Ovary (tissue), 9 donors: ENCODE data around the gene HEATR9. TPM values are rescaled to one million over a fixed set of nuclear protein-coding genes. Genes with fewer than 3 reads are reported as not detected.

Experiments used
- DNase-seq, 5 donors: peaks; one replicate each; pipeline ENCODE4 v3.0.0-alpha.2; 2019 to 2020
- H3K27ac ChIP-seq, 2 donors: fragments of 200-600 bp; one replicate each; pipeline versions ENCODE4 v1.5.1 to v1.8.0; 2019 to 2022
- H3K27me3 ChIP-seq: fragments of 200-600 bp; one replicate; pipeline ENCODE4 v1.8.0; 2022
- H3K36me3 ChIP-seq: fragments of 200-600 bp; sonication (generic); one replicate; pipeline ENCODE4 v1.5.1; 2019
- H3K4me1 ChIP-seq: one replicate; pipeline ENCODE4 v1.8.1; 2013; ENCODE audit warnings: mild to moderate bottlenecking, moderate library complexity; ENCODE audit not compliant: insufficient read depth
- H3K4me3 ChIP-seq: fragments of 200-600 bp; sonication (generic); one replicate; pipeline ENCODE4 v1.5.1; 2017
- H3K9me3 ChIP-seq, 2 donors: fragments of 200-600 bp in 1 of 2; sonication (generic) in 1 of 2; one replicate each; pipeline versions ENCODE4 v1.5.1 to v1.8.1; 2013 to 2019; ENCODE audit warnings: mild to moderate bottlenecking in 1 of 2, moderate library complexity in 1 of 2
- EP300 ChIP-seq: sonication (generic); formaldehyde crosslinking; IDR thresholded peaks from one replicate; pipeline ENCODE4 v1.6.1; 2017; ENCODE audit warnings: antibody characterized with exemption
- POLR2A ChIP-seq: fragments of 450-650 bp; IDR thresholded peaks from one replicate; pipeline ENCODE4 v1.6.1; 2017; ENCODE audit warnings: antibody characterized with exemption, mild to moderate bottlenecking, moderate library complexity
- WGBS, 3 donors: extraction: QIAGEN DNeasy Blood & Tissue Kit in 1 of 3; methylation state at CpG; one replicate each; pipeline versions ENCODE4 v1.1.5 to v1.1.7; 2013 to 2017; 5-methylcytosine and 5-hydroxymethylcytosine counted together
- intact Hi-C, 4 donors: fragments of 100-400 bp; cut with DNase I; formaldehyde crosslinking; loops; one replicate each; pipeline versions ENCODE4 v1.11.0 to v1.15.1; 2022 to 2023
- polyA plus RNA-seq, 2 donors: library from polyadenylated mRNA; stranded (reverse); fragments of 200-250 nt in 1 of 2; fragments of 350-450 nt in 1 of 2; fragmentation: Illumina TruSeq in 1 of 2; extraction: RNeasy Lipid Tissue Mini Kit (QIAGEN cat#74804) in 1 of 2; gene quantifications; one replicate each; pipeline ENCODE4 v1.2.3, GENCODE V29; 2013 to 2014
- total RNA-seq, 7 donors: library from RNA; depleted of rRNA in 2 of 7; stranded (reverse); fragments of >200 nt in 2 of 7; fragmentation: NEBNext Ultra II Directional in 3 of 7; extraction: Animal tissue kit (Norgen Biotek cat#: 25700) in 3 of 7; gene quantifications; one replicate each; pipeline versions ENCODE4 v1.1.0 to v1.2.4, GENCODE V29; 2016 to 2023
- TF ChIP-seq, protein P1 (sequence below), 3 donors: fragments of 450-650 bp in 2 of 3; fragments of 200-600 bp in 1 of 3; IDR thresholded peaks; one replicate each; pipeline versions ENCODE4 v1.5.1 to v1.8.0; 2016 to 2022; ENCODE audit warnings: antibody characterized with exemption in 3 of 3, mild to moderate bottlenecking in 1 of 3
- donor health status: DM: no; HTN: no; CAD: no; lungs with moderate emphysema.
- donor health status: DM: no; HTN: no; CAD: no.
- donor health status: Bipolar disorder and iron deficiency.
- donor health status: DM: yes; HTN: yes; CAD: no.
- donor health status: DM: no; HTN: no; CAD: no.
- donor health status: DM: yes; HTN: yes; CAD: no.

HEATR9 gene
- total and polyA plus RNA-seq, 9 donors: 0.18 TPM; not detected in 8

DNA sequence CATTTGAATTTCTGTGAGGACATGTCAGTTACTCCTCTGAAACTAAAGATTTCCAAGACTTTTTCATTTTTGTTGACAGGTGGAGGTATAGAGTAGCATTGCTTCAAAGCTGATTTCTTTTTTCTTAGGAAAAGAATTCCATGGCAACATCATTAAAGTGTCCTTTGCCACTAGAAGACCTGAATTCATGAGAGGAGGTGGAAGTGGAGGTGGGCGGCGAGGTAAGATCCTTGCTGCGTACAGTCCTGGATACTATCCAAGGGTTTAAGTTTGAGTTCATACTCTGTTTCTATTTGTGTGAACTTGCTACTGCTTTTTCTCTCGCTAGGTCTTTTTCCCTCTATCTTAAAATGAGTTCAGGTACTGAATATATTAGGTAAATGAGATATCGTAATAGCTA, 26.5 kb downstream of the HEATR9 start:
- no peak overlapping the region for H3K4me3 ChIP-seq
- no peaks in the 10 kb centered on the region for H3K4me1 ChIP-seq
- no peak for DNase-seq
- 97 to 99% (median 98%) methylated on average over 5 of the region's 5 CpGs for WGBS, 3 donors
- intact Hi-C loops: no loop called here
- H3K27me3 ChIP-seq: no peaks in the 10 kb centered on the region
- no peaks in the 10 kb centered on the region for H3K9me3 ChIP-seq
- H3K36me3 ChIP-seq: no peaks in the 10 kb centered on the region
- no peak overlapping the region for H3K27ac ChIP-seq
- TF ChIP-seq, protein P1, sequence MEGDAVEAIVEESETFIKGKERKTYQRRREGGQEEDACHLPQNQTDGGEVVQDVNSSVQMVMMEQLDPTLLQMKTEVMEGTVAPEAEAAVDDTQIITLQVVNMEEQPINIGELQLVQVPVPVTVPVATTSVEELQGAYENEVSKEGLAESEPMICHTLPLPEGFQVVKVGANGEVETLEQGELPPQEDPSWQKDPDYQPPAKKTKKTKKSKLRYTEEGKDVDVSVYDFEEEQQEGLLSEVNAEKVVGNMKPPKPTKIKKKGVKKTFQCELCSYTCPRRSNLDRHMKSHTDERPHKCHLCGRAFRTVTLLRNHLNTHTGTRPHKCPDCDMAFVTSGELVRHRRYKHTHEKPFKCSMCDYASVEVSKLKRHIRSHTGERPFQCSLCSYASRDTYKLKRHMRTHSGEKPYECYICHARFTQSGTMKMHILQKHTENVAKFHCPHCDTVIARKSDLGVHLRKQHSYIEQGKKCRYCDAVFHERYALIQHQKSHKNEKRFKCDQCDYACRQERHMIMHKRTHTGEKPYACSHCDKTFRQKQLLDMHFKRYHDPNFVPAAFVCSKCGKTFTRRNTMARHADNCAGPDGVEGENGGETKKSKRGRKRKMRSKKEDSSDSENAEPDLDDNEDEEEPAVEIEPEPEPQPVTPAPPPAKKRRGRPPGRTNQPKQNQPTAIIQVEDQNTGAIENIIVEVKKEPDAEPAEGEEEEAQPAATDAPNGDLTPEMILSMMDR (IDR thresholded peaks at IDR 0.05): no peak
- TF ChIP-seq EP300 (no peak), POLR2A (no peak)

DNA sequence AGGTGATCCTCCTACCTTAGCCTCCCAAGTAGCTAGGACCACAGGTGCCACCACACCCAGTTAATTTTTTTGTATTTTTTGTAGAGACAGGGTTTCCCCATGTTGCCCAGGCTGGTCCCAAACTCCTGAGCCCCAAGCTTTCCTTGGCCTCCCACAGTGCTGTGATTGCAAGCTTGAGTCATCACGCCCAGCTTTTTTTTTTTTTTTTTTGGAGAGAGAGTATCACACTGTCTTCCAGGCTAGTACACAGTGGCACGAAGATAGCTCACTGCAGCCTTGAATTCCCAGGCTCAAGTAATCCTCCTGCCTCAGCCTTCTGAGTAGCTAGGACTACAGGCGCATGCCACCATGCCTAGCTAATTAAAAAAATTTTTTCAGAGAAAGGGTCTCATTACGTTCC, 27.2 kb downstream of the HEATR9 start:
- H3K36me3 ChIP-seq: no peaks in the 10 kb centered on the region
- H3K9me3 ChIP-seq: no peaks in the 10 kb centered on the region
- H3K27me3 ChIP-seq: no peaks in the 10 kb centered on the region
- no peak overlapping the region for H3K4me3 ChIP-seq
- H3K27ac ChIP-seq: no peak overlapping the region
- WGBS, 3 donors: 70 to 82% (median 77%) methylated on average over 4 of the region's 4 CpGs
- H3K4me1 ChIP-seq: no peaks in the 10 kb centered on the region
- no peak for DNase-seq
- intact Hi-C loops: no loop called here
- TF ChIP-seq, protein P1 (IDR thresholded peaks at IDR 0.05): no peak
- TF ChIP-seq EP300 (no peak), POLR2A (no peak)

DNA sequence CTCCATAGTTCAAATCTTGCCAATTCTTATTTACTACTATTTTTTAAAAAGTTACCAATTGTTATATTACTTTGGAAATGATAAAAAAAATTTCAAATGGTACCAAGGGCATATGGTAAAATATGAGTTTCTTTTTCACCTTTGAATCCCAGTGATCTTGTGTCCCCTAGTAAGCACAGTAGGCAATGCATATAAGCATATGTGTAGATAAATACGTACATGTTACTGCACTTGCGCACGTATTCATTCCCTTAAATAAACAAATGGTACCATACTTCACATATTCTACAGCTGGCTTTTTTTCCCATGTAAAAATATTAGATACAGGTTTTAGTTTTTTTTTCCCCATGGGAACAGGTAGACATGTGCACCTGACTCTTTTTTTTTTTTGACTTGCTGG, 27.6 kb downstream of the HEATR9 start:
- Histone ChIP-seq H3K27me3 (no peaks in the 10 kb centered on the region), H3K27ac (no peak overlapping the region), H3K4me1 (no peaks in the 10 kb centered on the region), H3K9me3 (no peaks in the 10 kb centered on the region), H3K36me3 (no peaks in the 10 kb centered on the region), H3K4me3 (no peak overlapping the region)
- intact Hi-C loops: no loop called here
- TF ChIP-seq POLR2A (no peak), EP300 (no peak)
- TF ChIP-seq, protein P1 (IDR thresholded peaks at IDR 0.05): no peak
- no peak for DNase-seq
- 91 to 93% (median 93%) methylated on average over 3 of the region's 3 CpGs for WGBS, 3 donors

DNA sequence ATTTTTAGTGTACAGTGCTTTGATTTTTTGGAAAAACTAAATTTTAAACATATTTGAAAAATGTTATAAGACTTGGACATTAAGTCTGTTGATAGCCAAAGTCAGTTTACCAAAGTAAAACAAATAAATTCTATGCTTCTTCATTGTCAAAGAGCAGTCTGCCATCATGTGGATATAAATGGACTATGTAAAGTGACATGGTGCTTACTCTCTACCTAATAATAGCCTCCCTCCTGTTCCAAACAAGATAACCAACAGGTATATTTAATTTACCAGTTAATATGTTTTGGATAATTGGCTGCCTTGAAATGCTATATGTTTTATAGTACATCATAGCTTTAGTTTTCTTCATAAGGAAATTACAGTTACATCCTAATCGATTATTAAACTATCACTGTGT, 43.5 kb downstream of the HEATR9 start:
- intact Hi-C loops: no loop called here
- Histone ChIP-seq H3K4me3 (no peak overlapping the region), H3K27me3 (no peaks in the 10 kb centered on the region), H3K36me3 (no peaks in the 10 kb centered on the region), H3K27ac (no peak overlapping the region), H3K4me1 (no peaks in the 10 kb centered on the region), H3K9me3 (no peaks in the 10 kb centered on the region)
- WGBS, 3 donors: 94 to 100% (median 96%) methylated on average over 1 of the region's 1 CpG
- DNase-seq: no peak
- TF ChIP-seq, protein P1 (IDR thresholded peaks at IDR 0.05): no peak
- TF ChIP-seq EP300: no peak
- no peak for TF ChIP-seq POLR2A

DNA sequence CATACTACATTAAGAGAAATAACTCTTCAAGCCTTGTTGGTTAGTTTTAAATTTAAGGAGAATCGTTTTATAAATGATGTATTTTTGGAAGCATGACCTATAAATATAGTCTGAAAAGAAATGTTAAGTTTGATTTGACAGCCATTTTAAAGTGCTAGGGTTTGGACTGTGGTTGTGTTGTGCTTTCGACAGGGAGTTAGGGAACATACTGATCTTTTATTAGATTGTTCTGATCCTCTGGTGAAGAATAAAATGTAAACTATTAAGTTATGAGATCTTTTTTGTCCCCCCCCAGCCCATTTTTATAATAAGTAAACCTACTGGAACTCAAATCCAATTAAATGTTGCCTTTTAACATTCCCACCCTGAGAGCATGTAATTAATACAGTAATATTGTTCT, 47.4 kb downstream of the HEATR9 start:
- H3K9me3 ChIP-seq: no peaks in the 10 kb centered on the region
- H3K27me3 ChIP-seq: peaks cover 2% of the 10 kb centered on the region
- H3K4me3 ChIP-seq: no peak overlapping the region
- no peaks in the 10 kb centered on the region for H3K36me3 ChIP-seq
- H3K4me1 ChIP-seq: no peaks in the 10 kb centered on the region
- no peak for DNase-seq
- intact Hi-C loops: no loop called here
- TF ChIP-seq EP300: no peak
- no peak for TF ChIP-seq POLR2A
- TF ChIP-seq, protein P1 (IDR thresholded peaks at IDR 0.05): no peak
- WGBS, 3 donors: 37 to 43% (median 41%) methylated on average over 2 of the region's 2 CpGs
- H3K27ac ChIP-seq: no peak overlapping the region
